Liver (tissue), 3 donors: Measurements from ENCODE around the gene METTL4.

Source experiments
- JUND ChIP-seq, 2 donors: IDR thresholded peaks; 2 replicates each; pipeline ENCODE4 v1.6.1; 2016; ENCODE audit warnings: antibody characterized with exemption in 2 of 2
- ZBTB33 ChIP-seq: IDR thresholded peaks from 2 replicates; pipeline ENCODE4 v1.6.1; 2016; ENCODE audit warnings: antibody characterized with exemption
- TF ChIP-seq, protein P1 (sequence below): IDR thresholded peaks from 2 replicates; pipeline ENCODE4 v1.6.1; 2016; ENCODE audit warnings: antibody characterized with exemption, mild to moderate bottlenecking
- TF ChIP-seq, protein P2 (sequence below): fragments of 150-350 bp; IDR thresholded peaks from 2 replicates; pipeline ENCODE4 v1.5.1; 2017; ENCODE audit warnings: improper control_type of control experiment, low read depth, low read length; ENCODE audit not compliant: missing input control
- donor health status: healthy.
- donor health status: healthy.

- TF ChIP-seq ZBTB33 (no peak), JUND (IDR thresholded peaks at IDR 0.05) (no peak)
- TF ChIP-seq, protein P1, sequence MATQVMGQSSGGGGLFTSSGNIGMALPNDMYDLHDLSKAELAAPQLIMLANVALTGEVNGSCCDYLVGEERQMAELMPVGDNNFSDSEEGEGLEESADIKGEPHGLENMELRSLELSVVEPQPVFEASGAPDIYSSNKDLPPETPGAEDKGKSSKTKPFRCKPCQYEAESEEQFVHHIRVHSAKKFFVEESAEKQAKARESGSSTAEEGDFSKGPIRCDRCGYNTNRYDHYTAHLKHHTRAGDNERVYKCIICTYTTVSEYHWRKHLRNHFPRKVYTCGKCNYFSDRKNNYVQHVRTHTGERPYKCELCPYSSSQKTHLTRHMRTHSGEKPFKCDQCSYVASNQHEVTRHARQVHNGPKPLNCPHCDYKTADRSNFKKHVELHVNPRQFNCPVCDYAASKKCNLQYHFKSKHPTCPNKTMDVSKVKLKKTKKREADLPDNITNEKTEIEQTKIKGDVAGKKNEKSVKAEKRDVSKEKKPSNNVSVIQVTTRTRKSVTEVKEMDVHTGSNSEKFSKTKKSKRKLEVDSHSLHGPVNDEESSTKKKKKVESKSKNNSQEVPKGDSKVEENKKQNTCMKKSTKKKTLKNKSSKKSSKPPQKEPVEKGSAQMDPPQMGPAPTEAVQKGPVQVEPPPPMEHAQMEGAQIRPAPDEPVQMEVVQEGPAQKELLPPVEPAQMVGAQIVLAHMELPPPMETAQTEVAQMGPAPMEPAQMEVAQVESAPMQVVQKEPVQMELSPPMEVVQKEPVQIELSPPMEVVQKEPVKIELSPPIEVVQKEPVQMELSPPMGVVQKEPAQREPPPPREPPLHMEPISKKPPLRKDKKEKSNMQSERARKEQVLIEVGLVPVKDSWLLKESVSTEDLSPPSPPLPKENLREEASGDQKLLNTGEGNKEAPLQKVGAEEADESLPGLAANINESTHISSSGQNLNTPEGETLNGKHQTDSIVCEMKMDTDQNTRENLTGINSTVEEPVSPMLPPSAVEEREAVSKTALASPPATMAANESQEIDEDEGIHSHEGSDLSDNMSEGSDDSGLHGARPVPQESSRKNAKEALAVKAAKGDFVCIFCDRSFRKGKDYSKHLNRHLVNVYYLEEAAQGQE = no peak
- TF ChIP-seq, protein P2, sequence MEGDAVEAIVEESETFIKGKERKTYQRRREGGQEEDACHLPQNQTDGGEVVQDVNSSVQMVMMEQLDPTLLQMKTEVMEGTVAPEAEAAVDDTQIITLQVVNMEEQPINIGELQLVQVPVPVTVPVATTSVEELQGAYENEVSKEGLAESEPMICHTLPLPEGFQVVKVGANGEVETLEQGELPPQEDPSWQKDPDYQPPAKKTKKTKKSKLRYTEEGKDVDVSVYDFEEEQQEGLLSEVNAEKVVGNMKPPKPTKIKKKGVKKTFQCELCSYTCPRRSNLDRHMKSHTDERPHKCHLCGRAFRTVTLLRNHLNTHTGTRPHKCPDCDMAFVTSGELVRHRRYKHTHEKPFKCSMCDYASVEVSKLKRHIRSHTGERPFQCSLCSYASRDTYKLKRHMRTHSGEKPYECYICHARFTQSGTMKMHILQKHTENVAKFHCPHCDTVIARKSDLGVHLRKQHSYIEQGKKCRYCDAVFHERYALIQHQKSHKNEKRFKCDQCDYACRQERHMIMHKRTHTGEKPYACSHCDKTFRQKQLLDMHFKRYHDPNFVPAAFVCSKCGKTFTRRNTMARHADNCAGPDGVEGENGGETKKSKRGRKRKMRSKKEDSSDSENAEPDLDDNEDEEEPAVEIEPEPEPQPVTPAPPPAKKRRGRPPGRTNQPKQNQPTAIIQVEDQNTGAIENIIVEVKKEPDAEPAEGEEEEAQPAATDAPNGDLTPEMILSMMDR = no peak
These were observed 38.3 kb upstream of the METTL4 start for GRCh38 chr18:2609604-2610003.
